ENCODE data around the gene NCOA4.

NCOA4 gene

DNA sequence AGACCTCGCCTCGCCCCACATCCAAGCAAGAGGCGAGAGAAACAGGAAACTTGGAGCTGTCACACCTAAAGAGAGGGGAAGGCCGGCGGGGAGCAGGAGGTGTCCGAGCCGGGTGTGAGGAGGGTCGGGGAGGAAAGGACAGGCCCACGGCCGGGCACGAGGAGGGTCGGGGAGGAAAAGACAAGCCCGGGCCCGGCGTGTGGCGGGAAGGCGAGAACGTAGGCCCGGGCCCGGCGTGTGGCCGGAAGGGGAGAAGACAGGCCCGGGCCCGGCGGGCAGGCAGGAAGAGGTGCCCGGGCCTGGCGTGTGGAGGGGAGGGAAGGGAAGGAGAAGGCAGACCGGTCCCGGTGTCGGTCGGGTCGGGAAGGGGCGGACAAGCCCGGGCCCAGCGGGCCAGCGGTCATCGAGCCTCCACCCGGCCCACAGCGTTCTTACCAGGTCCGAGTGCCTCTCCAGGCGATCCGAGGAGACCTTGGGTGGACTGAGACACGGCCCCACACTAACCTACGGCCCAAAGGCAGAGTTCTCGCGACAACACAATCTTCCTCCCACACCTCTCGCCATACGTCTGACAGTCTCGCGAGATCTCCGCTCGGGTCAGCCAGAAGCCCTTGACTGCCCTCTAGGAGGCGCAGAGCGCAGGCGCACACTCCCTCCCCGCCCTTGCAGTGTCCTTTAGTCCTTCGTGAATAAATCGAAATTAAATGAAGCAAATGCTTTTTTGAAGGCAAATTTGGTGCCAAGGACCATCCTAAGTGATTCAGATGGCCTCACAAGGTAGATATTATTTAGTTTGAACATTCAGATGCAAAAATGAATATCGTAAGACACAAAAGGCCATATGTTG lies at the start of gene NCOA4:
Gene NCOA4 (minus strand): TSS at position 533 of the 847 bp plus-strand sequence. CDS start 13,943 bp downstream, outside the sequence.
- Histone ChIP-seq H3K79me2 (ENCODE audit: control insufficient read depth, insufficient read depth, low read length, unreplicated experiment) (peaks cover 50% of the 10 kb centered on the region), H3K36me3 (ENCODE audit: insufficient read depth, low read length) (no peaks in the 10 kb centered on the region), H3K27ac (ENCODE audit: low read depth, low read length) (peak within 1 kb of the TSS; percentile 72), H3K27me3 (ENCODE audit: insufficient read depth, low read length) (no peaks in the 10 kb centered on the region), H3K4me1 (ENCODE audit: control insufficient read depth, insufficient read depth, low read length, unreplicated experiment) (peaks cover 34% of the 10 kb centered on the region), H3K4me3 (ENCODE audit: low read depth, low read length) (peak within 1 kb of the TSS; percentile 87), H2AFZ (ENCODE audit: low read length, unreplicated experiment) (peak within 1 kb of the TSS; percentile 97)

DNA sequence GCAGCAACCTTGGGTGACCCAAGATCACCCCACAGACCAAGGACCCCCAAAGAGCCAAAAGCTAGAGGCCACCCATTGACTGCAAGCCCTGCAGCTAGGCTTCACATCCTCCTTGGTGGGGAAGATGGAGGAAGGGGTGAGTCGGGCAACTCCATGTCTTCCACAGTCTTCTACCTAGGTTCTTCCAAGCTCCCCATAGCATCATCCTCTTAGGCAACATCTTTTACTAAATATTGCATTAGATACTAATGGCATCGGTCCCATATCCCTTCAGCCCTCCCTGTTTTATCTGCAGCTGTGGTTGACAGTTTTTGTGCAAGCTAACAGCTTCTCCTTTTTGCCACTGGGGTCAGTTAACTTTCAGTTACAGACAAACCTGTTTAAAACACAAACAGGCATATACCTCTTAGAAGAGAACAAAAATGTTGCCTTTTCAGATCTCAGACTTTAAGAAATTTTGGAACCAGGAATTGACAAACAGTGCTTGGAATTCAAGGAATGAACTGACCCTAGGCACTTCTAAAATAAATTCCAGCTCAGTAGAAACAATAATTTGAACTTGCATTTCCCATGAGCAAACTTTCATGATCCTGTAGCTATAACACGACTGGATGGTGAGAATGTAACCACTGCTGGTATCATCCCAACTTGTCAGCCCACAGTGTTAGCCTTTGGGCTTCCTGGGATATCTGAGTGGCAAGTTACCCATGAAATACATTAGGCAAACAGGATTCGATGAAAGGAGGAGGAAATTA lies 49.6 kb upstream of the NCOA4 start:
- H3K4me3 ChIP-seq (ENCODE audit: low read depth, low read length) = no peak overlapping the region
- H3K27ac ChIP-seq (ENCODE audit: low read depth, low read length) = no peak overlapping the region
- no peak overlapping the region for H2AFZ ChIP-seq (ENCODE audit: low read length, unreplicated experiment)
- H3K79me2 ChIP-seq (ENCODE audit: control insufficient read depth, insufficient read depth, low read length, unreplicated experiment) = no peaks in the 10 kb centered on the region
- no peaks in the 10 kb centered on the region for H3K36me3 ChIP-seq (ENCODE audit: insufficient read depth, low read length)
- H3K4me1 ChIP-seq (ENCODE audit: control insufficient read depth, insufficient read depth, low read length, unreplicated experiment) = no peaks in the 10 kb centered on the region
- H3K27me3 ChIP-seq (ENCODE audit: insufficient read depth, low read length) = 0 out of 2 replicates have a peak, but pooled peaks cover 5% of the 10 kb centered on the region

DNA sequence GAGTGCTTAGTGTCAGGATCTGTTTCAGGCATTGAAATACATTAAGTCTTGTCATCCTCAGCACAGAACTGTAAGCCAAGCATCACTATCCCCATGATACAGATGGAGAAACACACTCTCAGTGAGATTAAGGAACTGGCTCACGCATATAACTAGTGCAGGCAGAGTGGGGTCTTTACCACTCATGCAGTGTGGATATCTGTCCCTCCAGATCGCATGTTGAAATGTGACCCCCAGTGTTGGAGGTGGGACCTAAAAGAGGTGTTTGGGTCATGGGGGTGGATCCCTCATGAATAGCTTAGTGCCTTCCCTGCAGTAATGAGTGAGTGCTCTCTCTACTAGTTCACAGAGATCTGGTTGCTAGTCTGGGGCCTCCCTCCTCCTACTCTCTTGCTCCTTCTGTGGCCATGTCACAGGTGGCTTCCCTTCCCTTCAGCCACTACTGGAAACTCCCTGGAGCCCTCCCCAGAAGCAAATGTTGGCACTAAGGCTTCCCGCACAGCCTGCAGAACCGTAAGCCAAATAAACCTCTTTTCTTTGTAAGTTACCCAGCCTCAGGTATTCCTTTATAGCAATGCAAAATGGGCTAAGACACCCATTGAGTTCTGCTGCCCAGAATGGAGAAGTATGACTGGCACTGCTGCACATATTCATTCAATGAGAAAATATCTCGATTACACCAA lies 47.4 kb upstream of the NCOA4 start:
- no peaks in the 10 kb centered on the region for H3K4me1 ChIP-seq (ENCODE audit: control insufficient read depth, insufficient read depth, low read length, unreplicated experiment)
- no peak overlapping the region for H3K4me3 ChIP-seq (ENCODE audit: low read depth, low read length)

GRCh38 chr10:46077141-46077554 lies 46.7 kb upstream of the NCOA4 start:
- no peak overlapping the region for H2AFZ ChIP-seq (ENCODE audit: low read length, unreplicated experiment)
- no peak overlapping the region for H3K4me3 ChIP-seq (ENCODE audit: low read depth, low read length)
- H3K79me2 ChIP-seq (ENCODE audit: control insufficient read depth, insufficient read depth, low read length, unreplicated experiment) = no peaks in the 10 kb centered on the region

More for the DNA sequence above, 47.4 kb upstream of the NCOA4 start:
- 0 out of 2 replicates have a peak, but pooled peaks cover 5% of the 10 kb centered on the region for H3K27me3 ChIP-seq (ENCODE audit: insufficient read depth, low read length)
- H3K27ac ChIP-seq (ENCODE audit: low read depth, low read length) = no peak overlapping the region
- H2AFZ ChIP-seq (ENCODE audit: low read length, unreplicated experiment) = no peak overlapping the region
- H3K36me3 ChIP-seq (ENCODE audit: insufficient read depth, low read length) = no peaks in the 10 kb centered on the region
- H3K79me2 ChIP-seq (ENCODE audit: control insufficient read depth, insufficient read depth, low read length, unreplicated experiment) = no peaks in the 10 kb centered on the region

DNA sequence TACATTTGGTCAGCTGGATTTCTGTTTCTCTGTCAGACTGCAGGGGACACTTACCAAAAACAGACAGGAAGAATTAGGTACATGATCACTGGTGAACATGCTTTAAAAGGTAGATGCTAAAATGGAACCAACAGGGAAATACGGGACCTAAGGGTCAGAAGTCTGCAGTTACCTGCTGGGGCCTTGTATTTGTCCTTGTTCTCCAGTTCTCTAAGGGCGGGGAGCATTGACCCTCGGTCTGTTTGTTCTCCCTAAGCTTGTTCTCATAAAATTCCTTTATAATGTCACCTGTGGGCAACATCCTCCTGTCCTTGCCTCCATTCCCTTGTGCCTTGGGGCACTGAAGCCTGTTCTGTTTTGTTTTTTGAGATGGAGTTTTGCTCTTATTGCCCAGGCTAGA lies 45.4 kb upstream of the NCOA4 start:
- Histone ChIP-seq H2AFZ (ENCODE audit: low read length, unreplicated experiment) (no peak overlapping the region), H3K27ac (ENCODE audit: low read depth, low read length) (no peak overlapping the region)

More at GRCh38 chr10:46077141-46077554, 46.7 kb upstream of the NCOA4 start:
- Histone ChIP-seq H3K27me3 (ENCODE audit: insufficient read depth, low read length) (0 out of 2 replicates have a peak, but pooled peaks cover 5% of the 10 kb centered on the region), H3K27ac (ENCODE audit: low read depth, low read length) (no peak overlapping the region), H3K4me1 (ENCODE audit: control insufficient read depth, insufficient read depth, low read length, unreplicated experiment) (no peaks in the 10 kb centered on the region), H3K36me3 (ENCODE audit: insufficient read depth, low read length) (no peaks in the 10 kb centered on the region)

GRCh38 chr10:46074196-46074946 lies 43.9 kb upstream of the NCOA4 start:
- no peaks in the 10 kb centered on the region for H3K79me2 ChIP-seq (ENCODE audit: control insufficient read depth, insufficient read depth, low read length, unreplicated experiment)
- no peak overlapping the region for H3K4me3 ChIP-seq (ENCODE audit: low read depth, low read length)
- no peak overlapping the region for H2AFZ ChIP-seq (ENCODE audit: low read length, unreplicated experiment)
- H3K4me1 ChIP-seq (ENCODE audit: control insufficient read depth, insufficient read depth, low read length, unreplicated experiment) = no peaks in the 10 kb centered on the region
- no peak overlapping the region for H3K27ac ChIP-seq (ENCODE audit: low read depth, low read length)
- 0 out of 2 replicates have a peak, but pooled peaks cover 5% of the 10 kb centered on the region for H3K27me3 ChIP-seq (ENCODE audit: insufficient read depth, low read length)
- no peaks in the 10 kb centered on the region for H3K36me3 ChIP-seq (ENCODE audit: insufficient read depth, low read length)

More for the DNA sequence above, 45.4 kb upstream of the NCOA4 start:
- H3K36me3 ChIP-seq (ENCODE audit: insufficient read depth, low read length) = no peaks in the 10 kb centered on the region
- no peaks in the 10 kb centered on the region for H3K79me2 ChIP-seq (ENCODE audit: control insufficient read depth, insufficient read depth, low read length, unreplicated experiment)
- no peak overlapping the region for H3K4me3 ChIP-seq (ENCODE audit: low read depth, low read length)
- 0 out of 2 replicates have a peak, but pooled peaks cover 5% of the 10 kb centered on the region for H3K27me3 ChIP-seq (ENCODE audit: insufficient read depth, low read length)
- no peaks in the 10 kb centered on the region for H3K4me1 ChIP-seq (ENCODE audit: control insufficient read depth, insufficient read depth, low read length, unreplicated experiment)

- no peaks in the 10 kb centered on the region for H3K36me3 ChIP-seq (ENCODE audit: insufficient read depth, low read length)
Observed at GRCh38 chr10:46073564-46073963, 43.1 kb upstream of the NCOA4 start.

DNA sequence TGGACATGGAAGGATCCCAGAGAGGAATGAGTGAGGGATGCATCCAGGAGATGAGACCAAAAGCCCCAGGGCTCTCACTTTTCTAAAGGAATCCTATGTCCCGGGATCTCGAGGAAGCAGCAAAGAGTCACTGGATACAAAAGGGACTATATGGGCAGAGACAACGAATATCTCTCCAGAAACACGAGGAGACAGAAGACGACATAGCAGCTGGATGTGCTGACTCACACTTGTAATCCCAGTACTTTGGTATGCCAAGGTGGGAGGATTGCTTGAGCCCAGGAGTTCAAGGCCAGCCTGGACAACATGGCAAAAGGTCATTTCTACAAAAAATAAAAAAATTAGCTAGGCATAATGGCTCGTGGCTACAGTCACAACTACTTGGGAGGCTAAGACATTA lies 40.3 kb upstream of the NCOA4 start:
- no peak overlapping the region for H2AFZ ChIP-seq (ENCODE audit: low read length, unreplicated experiment)
- no peaks in the 10 kb centered on the region for H3K36me3 ChIP-seq (ENCODE audit: insufficient read depth, low read length)
- no peak overlapping the region for H3K4me3 ChIP-seq (ENCODE audit: low read depth, low read length)
- no peak overlapping the region for H3K27ac ChIP-seq (ENCODE audit: low read depth, low read length)
- no peaks in the 10 kb centered on the region for H3K79me2 ChIP-seq (ENCODE audit: control insufficient read depth, insufficient read depth, low read length, unreplicated experiment)
- no peaks in the 10 kb centered on the region for H3K4me1 ChIP-seq (ENCODE audit: control insufficient read depth, insufficient read depth, low read length, unreplicated experiment)
- H3K27me3 ChIP-seq (ENCODE audit: insufficient read depth, low read length) = no peaks in the 10 kb centered on the region

More at GRCh38 chr10:46073564-46073963, 43.1 kb upstream of the NCOA4 start:
- Histone ChIP-seq H3K27ac (ENCODE audit: low read depth, low read length) (no peak overlapping the region), H3K4me3 (ENCODE audit: low read depth, low read length) (no peak overlapping the region), H3K79me2 (ENCODE audit: control insufficient read depth, insufficient read depth, low read length, unreplicated experiment) (no peaks in the 10 kb centered on the region), H2AFZ (ENCODE audit: low read length, unreplicated experiment) (no peak overlapping the region), H3K27me3 (ENCODE audit: insufficient read depth, low read length) (0 out of 2 replicates have a peak, but pooled peaks cover 5% of the 10 kb centered on the region), H3K4me1 (ENCODE audit: control insufficient read depth, insufficient read depth, low read length, unreplicated experiment) (no peaks in the 10 kb centered on the region)

- H3K36me3 ChIP-seq (ENCODE audit: insufficient read depth, low read length) = no peaks in the 10 kb centered on the region
- H2AFZ ChIP-seq (ENCODE audit: low read length, unreplicated experiment) = no peak overlapping the region
- no peak overlapping the region for H3K27ac ChIP-seq (ENCODE audit: low read depth, low read length)
- H3K4me3 ChIP-seq (ENCODE audit: low read depth, low read length) = no peak overlapping the region
- no peaks in the 10 kb centered on the region for H3K27me3 ChIP-seq (ENCODE audit: insufficient read depth, low read length)
- H3K4me1 ChIP-seq (ENCODE audit: control insufficient read depth, insufficient read depth, low read length, unreplicated experiment) = no peaks in the 10 kb centered on the region
- H3K79me2 ChIP-seq (ENCODE audit: control insufficient read depth, insufficient read depth, low read length, unreplicated experiment) = no peaks in the 10 kb centered on the region
Observed at GRCh38 chr10:46069771-46070463, 39.5 kb upstream of the NCOA4 start.
